HG02571 (cell line): ENCODE data around the gene YBX1.

ENCODE experiments used
- ATAC-seq: cut with Tn5 transposase; IDR thresholded peaks from one replicate; pipeline ENCODE4 v1.9.1; 2021; ENCODE audit warnings: mild to moderate bottlenecking, moderate library complexity; ENCODE audit not compliant: unreplicated experiment

The YBX1 gene

GRCh38 chr1:42681741-42682483 lies at the start of gene YBX1:
Gene YBX1 (plus strand): TSS chr1:42682418. CDS start chr1:42682566, 148 bp downstream.
- peak; percentile 87 for ATAC-seq

- no peak for ATAC-seq
Measured at GRCh38 chr1:42639116-42639515, 43.1 kb upstream of the YBX1 start.

GRCh38 chr1:42646056-42646455 lies 36.2 kb upstream of the YBX1 start:
- no peak for ATAC-seq

GRCh38 chr1:42657201-42657600 lies 25.0 kb upstream of the YBX1 start:
- no peak for ATAC-seq

DNA sequence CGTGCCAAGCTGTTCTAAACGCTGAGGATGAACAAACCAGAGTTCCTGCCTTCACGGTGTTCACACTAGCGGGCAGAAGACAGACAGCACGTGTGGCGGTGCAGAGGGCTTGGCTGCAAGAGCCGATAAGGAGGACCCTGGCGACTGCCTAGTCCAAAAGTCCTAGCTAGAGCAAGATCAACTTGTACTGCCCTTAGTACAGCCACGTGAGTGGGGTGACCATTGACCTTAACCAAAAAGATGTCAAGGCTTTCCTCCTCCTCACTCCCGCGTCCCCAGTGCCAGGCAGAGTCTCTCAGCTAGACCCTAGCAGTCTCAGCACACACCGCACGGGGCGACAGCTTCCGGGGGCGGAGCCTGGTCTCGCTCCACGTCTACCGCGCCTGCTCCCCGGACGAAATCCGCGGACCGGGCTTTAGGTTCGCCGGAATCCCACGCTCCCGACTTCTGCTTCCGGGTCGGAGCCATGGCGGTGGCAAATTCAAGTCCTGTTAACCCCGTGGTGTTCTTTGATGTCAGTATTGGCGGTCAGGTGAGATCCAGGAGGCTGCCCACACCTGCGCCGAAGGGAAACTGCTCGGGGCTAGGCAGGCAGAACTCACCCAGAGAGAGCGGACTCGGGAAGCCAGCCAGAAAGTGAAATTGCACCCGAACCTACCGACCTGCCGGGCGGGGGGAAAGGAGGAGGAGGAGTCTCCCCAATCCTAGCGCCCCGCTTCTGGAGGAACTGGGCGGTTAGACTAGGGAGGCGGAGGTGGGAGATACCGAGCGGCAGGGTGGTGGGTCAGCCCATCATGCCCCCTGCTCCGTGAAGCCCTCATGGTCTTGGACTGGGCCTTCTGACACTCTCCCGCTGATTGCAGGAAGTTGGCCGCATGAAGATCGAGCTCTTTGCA lies 24.0 kb upstream of the YBX1 start, which contains the start of gene PPIH:
Gene PPIH, plus strand, starts transcription at position 443 of the 896 bp plus-strand sequence. Its CDS starts 24 bp downstream, at position 467.
- peak; percentile 95 for ATAC-seq

- ATAC-seq: peak; percentile 18
Measured at GRCh38 chr1:42658877-42659337, 23.3 kb upstream of the YBX1 start.

GRCh38 chr1:42660907-42661500 lies 21.2 kb upstream of the YBX1 start:
- ATAC-seq: no peak

GRCh38 chr1:42669936-42670335 lies 12.3 kb upstream of the YBX1 start:
- ATAC-seq: no peak

GRCh38 chr1:42670425-42670824 lies 11.8 kb upstream of the YBX1 start:
- ATAC-seq: no peak

DNA sequence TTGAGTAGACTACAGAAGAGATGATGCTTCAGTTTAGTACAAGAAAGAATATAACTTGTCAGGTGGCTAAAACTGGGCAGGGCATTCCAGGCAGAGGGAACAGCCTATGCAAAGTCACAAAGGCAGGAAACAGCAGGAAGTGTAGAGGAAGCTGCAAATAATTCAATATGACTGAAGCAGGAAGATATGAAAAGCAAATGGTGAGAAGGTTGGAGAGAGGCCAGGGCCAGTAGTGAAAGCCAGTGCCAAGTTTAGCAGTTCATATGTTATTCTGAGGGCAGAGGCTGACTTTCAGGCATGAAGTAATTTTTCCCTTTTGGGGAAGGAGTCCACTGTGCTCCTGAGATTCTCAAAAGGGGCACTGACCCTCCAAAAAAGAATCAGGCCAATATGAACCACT lies 8.0 kb upstream of the YBX1 start:
- ATAC-seq: no peak

- no peak for ATAC-seq
Measured at GRCh38 chr1:42674682-42675081, 7.5 kb upstream of the YBX1 start.

DNA sequence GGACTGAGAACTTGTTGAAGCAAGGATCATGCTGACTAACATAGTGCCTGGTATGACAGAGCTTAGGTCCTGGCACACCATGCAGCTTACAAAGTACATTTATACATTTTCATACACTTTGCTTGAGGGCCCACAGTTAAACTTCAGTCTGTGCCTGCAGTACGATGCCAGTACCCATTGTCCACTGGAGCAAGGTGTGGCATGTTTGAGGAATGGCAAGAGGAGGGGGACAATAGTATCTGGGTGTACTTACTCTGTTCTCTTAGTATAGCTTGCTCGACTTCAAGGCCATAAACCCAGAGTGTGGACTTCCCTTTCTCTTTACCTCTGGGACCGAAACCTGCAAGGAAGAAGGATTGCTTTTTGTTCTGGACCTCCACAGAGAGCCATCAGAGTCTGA lies 6.8 kb upstream of the YBX1 start:
- ATAC-seq: no peak

DNA sequence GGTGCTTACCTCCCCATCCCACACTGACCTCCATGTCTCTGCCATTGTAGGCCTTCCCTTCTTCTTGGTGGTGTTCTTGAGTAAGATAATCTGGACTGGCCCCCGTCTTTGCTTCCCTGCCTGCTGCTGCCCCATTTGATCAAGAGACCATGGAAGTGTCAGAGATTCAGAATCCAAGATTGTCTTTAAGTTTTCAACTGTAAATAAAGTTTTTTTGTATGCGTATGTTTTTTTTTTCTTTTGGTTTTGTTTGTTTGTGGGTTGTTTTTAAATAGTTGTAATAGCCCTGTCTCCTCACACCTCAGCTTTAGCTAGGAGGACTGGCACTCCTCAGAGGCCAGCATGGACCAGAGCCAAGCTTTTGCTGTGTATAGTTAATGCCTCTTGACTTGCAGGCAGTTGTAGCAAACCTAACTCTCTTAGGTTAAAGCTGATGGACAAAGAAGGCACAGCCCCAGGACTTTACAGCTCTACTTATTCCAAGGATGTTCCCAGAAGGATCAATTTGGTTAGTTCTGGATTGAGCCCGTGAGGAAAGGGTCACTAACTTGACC lies 5.6 kb upstream of the YBX1 start:
- ATAC-seq: no peak

DNA sequence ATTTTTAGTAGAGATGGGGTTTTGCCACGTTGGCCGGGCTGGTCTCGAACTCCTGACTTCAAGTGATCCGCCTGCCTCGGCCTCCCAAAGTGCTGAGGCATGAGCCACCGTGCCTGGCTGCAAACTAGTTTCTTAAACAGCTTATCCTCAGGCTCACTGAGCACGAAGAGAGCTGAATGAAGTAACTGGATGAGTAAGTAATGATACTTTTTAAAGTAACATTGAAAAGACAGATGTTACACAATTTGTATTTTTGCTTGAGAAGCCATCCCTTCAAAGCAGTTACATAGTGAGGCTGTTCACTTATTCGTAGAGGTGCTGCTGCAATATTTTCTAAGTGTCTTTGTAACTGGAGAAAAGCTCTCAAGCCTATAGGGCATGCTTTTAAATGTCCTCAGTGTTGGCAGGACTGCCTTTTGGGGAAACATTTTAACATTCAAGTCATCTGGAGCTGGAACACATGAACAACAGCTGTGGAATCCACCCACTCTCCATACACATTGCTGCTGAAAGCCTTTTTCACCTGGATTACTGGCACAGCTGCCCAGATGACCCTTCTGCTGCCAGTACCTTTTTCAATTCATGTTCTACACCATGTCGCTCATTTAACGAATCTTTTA lies 2.7 kb upstream of the YBX1 start:
- ATAC-seq: no peak

GRCh38 chr1:42680055-42680454 lies 2.2 kb upstream of the YBX1 start:
- ATAC-seq: no peak

- no peak for ATAC-seq
Measured at GRCh38 chr1:42680921-42681683, 1.1 kb upstream of the YBX1 start.

DNA sequence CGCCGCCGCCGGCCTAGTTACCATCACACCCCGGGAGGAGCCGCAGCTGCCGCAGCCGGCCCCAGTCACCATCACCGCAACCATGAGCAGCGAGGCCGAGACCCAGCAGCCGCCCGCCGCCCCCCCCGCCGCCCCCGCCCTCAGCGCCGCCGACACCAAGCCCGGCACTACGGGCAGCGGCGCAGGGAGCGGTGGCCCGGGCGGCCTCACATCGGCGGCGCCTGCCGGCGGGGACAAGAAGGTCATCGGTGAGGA lies 193 bp downstream of the YBX1 start:
- ATAC-seq: peak; percentile 14

DNA sequence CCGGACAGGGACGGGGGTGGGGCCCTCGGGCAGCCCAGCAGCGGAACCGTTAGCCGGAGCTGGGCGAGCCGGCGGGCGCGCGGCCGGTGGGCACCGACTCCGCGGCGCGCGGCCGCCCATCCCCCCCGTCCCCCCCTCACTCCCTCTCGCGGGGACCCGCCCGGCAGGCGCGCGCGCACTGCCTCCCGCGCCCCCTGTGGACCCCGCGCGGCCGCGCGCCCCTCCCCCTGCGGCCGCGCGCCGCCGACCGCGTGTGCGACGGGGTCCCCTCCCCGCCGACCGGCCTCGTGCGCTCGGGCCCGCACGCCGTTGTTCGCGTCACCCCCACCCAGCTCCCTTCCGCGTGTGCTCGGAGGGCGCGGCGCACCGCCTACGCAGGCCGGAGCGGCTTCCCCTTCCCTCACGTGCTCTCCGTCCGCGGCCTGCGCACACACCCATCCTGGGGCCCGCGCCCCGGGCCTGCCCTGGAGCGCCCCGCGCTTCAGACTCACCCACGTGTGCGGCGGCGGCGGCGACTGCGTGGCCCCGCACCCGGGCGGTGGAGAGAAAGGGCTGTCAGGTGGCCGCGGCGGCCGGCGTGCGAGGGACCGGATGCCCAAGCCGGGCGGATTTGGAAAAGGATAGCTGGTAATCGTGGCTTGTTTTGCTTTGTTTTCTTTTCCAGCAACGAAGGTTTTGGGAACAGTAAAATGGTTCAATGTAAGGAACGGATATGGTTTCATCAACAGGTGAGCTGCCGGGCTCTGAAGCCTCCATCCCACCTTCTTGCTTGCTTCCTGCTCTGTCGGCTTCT lies 717 bp downstream of the YBX1 start:
- ATAC-seq: peak; percentile 42

DNA sequence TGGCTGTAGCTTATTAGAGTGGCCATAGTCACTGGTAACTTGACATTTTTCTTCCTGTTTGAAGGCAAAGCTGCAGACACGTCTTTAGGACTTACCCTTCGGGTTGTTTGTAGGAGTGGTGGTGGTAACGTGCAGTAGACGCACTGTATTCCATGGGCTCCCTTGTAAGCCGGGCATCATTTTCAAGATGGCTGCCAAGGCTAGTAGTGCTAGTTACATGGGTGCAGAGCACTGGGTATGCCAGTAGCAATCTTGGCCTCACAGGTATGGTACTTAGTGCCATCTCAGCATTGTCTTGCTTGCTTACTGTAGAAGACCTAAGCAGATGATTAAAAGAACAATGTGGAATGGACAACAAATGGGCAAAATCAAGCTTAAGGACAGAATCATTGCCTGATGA lies 1.9 kb downstream of the YBX1 start:
- ATAC-seq: no peak
